Liver (tissue), 9 donors: Measurements from ENCODE around the gene IL21. TPM values are rescaled to one million over a fixed set of nuclear protein-coding genes. Genes with fewer than 3 reads are reported as not detected.

ENCODE experiments used
- DNase-seq: peaks from one replicate; pipeline ENCODE4 v3.0.0-alpha.2; 2017; ENCODE audit warnings: low spot score
- H3K27ac ChIP-seq, 2 donors: one replicate each; pipeline ENCODE4 v1.7.0; 2013; ENCODE audit warnings: inconsistent platforms in 2 of 2, low read length in 2 of 2, control low read depth in 1 of 2, low read depth in 1 of 2, mild to moderate bottlenecking in 1 of 2
- H3K27me3 ChIP-seq, 4 donors: one replicate each; pipeline versions ENCODE4 v1.6.1 to v1.7.0; 2013; ENCODE audit warnings: low read length in 3 of 4, inconsistent platforms in 1 of 4, mild to moderate bottlenecking in 1 of 4, moderate library complexity in 1 of 4; ENCODE audit not compliant: control insufficient read depth in 4 of 4, insufficient read depth in 4 of 4
- H3K36me3 ChIP-seq, 4 donors: one replicate each; pipeline versions ENCODE4 v1.6.1 to v1.7.0; 2013; ENCODE audit warnings: low read length in 3 of 4, mild to moderate bottlenecking in 3 of 4, low read depth in 1 of 4, moderate library complexity in 1 of 4; ENCODE audit not compliant: control insufficient read depth in 4 of 4, insufficient read depth in 3 of 4
- H3K4me1 ChIP-seq, 4 donors: one replicate each; pipeline versions ENCODE4 v1.6.1 to v1.7.0; 2013; ENCODE audit warnings: low read length in 3 of 4, mild to moderate bottlenecking in 3 of 4, moderate library complexity in 1 of 4; ENCODE audit not compliant: control insufficient read depth in 4 of 4, insufficient read depth in 4 of 4
- H3K4me3 ChIP-seq, 3 donors: one replicate each; pipeline versions ENCODE4 v1.6.1 to v1.7.0; 2013; ENCODE audit warnings: low read length in 3 of 3, control low read depth in 1 of 3, low read depth in 1 of 3, mild to moderate bottlenecking in 1 of 3
- H3K9ac ChIP-seq, 2 donors: one replicate each; pipeline ENCODE4 v1.7.0; 2013; ENCODE audit warnings: low read length in 2 of 2, mild to moderate bottlenecking in 2 of 2, moderate library complexity in 2 of 2, control low read depth in 1 of 2, low read depth in 1 of 2
- H3K9me3 ChIP-seq, 4 donors: one replicate each; pipeline versions ENCODE4 v1.6.1 to v1.7.0; 2013; ENCODE audit warnings: low read length in 3 of 4; ENCODE audit not compliant: control insufficient read depth in 4 of 4
- CTCF ChIP-seq: fragments of 150-350 bp; IDR thresholded peaks from 2 replicates; pipeline ENCODE4 v1.5.1; 2017; ENCODE audit warnings: improper control_type of control experiment, low read depth, low read length; ENCODE audit not compliant: missing input control
- EGR1 ChIP-seq, 2 donors: IDR thresholded peaks; 2 replicates each; pipeline ENCODE4 v1.6.1; 2016 to 2018; ENCODE audit warnings: antibody characterized with exemption in 2 of 2, low read depth in 2 of 2
- FOXA1 ChIP-seq: IDR thresholded peaks from 2 replicates; pipeline ENCODE4 v1.6.1; 2016; ENCODE audit warnings: antibody characterized with exemption
- FOXA2 ChIP-seq: IDR thresholded peaks from 2 replicates; pipeline ENCODE4 v1.6.1; 2016; ENCODE audit warnings: antibody characterized with exemption
- GABPA ChIP-seq, 2 donors: IDR thresholded peaks in 1 of 2; conservative IDR thresholded peaks in 1 of 2; 2 replicates each; pipeline ENCODE4 v1.6.1; 2016; ENCODE audit warnings: antibody characterized with exemption in 2 of 2, mild to moderate bottlenecking in 1 of 2, moderate library complexity in 1 of 2
- HNF4A ChIP-seq, 2 donors: conservative IDR thresholded peaks; 2 replicates each; pipeline ENCODE4 v1.6.1; 2016; ENCODE audit warnings: antibody characterized with exemption in 2 of 2, mild to moderate bottlenecking in 2 of 2
- HNF4G ChIP-seq: IDR thresholded peaks from 2 replicates; pipeline ENCODE4 v1.6.1; 2016; ENCODE audit warnings: antibody characterized with exemption
- JUND ChIP-seq, 2 donors: IDR thresholded peaks; 2 replicates each; pipeline ENCODE4 v1.6.1; 2016; ENCODE audit warnings: antibody characterized with exemption in 2 of 2
- NR2F2 ChIP-seq: IDR thresholded peaks from 2 replicates; pipeline ENCODE4 v1.6.1; 2016; ENCODE audit warnings: antibody characterized with exemption
- RAD21 ChIP-seq, 2 donors: IDR thresholded peaks; 2 replicates each; pipeline ENCODE4 v1.6.1; 2016; ENCODE audit warnings: antibody characterized with exemption in 2 of 2, mild to moderate bottlenecking in 2 of 2
- REST ChIP-seq: IDR thresholded peaks from 2 replicates; pipeline ENCODE4 v1.6.1; 2016; ENCODE audit warnings: antibody characterized with exemption, mild to moderate bottlenecking
- RXRA ChIP-seq, 2 donors: IDR thresholded peaks; 2 replicates each; pipeline ENCODE4 v1.6.1; 2017 to 2018; ENCODE audit warnings: antibody characterized with exemption in 2 of 2, mild to moderate bottlenecking in 1 of 2
- SP1 ChIP-seq: IDR thresholded peaks from 2 replicates; pipeline ENCODE4 v1.6.1; 2018; ENCODE audit warnings: antibody characterized with exemption, mild to moderate bottlenecking
- TAF1 ChIP-seq: conservative IDR thresholded peaks from 2 replicates; pipeline ENCODE4 v1.6.1; 2016; ENCODE audit warnings: antibody characterized with exemption, mild to moderate bottlenecking
- YY1 ChIP-seq: IDR thresholded peaks from 2 replicates; pipeline ENCODE4 v1.6.1; 2016; ENCODE audit warnings: antibody characterized with exemption, mild to moderate bottlenecking
- ZBTB33 ChIP-seq: IDR thresholded peaks from 2 replicates; pipeline ENCODE4 v1.6.1; 2016; ENCODE audit warnings: antibody characterized with exemption
- WGBS: extraction: QIAGEN DNeasy Blood & Tissue Kit; methylation state at CpG from one replicate; pipeline ENCODE4 v1.1.7; 2013; 5-methylcytosine and 5-hydroxymethylcytosine counted together
- polyA plus RNA-seq, 2 donors: library from polyadenylated mRNA; stranded (reverse) in 1 of 2; unstranded in 1 of 2; fragments of 200-250 nt in 1 of 2; fragments of >200 nt in 1 of 2; fragmentation: Nextera tagmentation in 1 of 2; extraction: Ambion mirVana in 1 of 2; gene quantifications; one replicate each; pipeline versions ENCODE4 v1.2.1 to v1.2.3, GENCODE V29; 2013 to 2015
- total RNA-seq, 2 donors: library from RNA; depleted of rRNA; stranded (reverse); fragments of >200 nt; gene quantifications; one replicate each; pipeline ENCODE4 v1.2.3, GENCODE V29; 2014
- TF ChIP-seq, protein P1 (sequence below): IDR thresholded peaks from 2 replicates; pipeline ENCODE4 v1.6.1; 2016; ENCODE audit warnings: antibody characterized with exemption
- TF ChIP-seq, protein P2 (sequence below): IDR thresholded peaks from 2 replicates; pipeline ENCODE4 v1.6.1; 2016; ENCODE audit warnings: antibody characterized with exemption
- donor health status: healthy.
- donor health status: healthy.
- donor health status: healthy.
- donor health status: healthy.
- donor health status: healthy.

The IL21 gene
- total and polyA plus RNA-seq, 4 donors = not detected

DNA sequence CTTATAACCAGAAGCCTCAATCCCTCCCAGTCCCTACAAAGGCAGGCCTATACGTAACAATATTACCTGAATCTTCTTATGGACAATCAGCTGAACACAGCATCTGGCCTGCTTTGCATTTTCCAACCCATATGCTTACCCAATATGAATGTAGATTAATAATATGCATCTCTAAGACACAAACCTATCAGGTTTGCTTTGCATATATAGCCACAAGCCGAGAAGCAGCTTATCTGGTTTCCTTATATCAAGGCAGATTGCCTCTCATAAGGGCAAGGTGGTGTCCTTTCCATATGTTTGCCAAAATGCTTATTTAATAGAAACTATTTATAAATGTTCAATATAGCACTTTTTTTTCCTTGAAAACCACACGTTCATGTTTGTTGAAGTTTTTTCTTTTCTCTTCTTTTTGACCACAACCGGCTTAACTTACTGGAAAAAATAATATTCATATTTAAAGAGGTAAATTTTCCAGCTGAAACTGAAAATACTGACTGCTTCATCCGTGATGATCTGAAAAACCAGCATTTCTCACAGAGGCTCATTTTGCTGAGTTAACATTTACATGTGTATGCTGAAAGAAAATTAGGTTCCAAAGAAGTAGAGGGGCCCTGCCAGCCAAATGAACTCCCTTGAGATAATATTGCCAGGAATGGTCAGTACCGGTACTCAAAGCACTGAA lies 3.8 kb downstream of the IL21 start:
- 70% methylated on average over 6 of the region's 6 CpGs for WGBS

DNA sequence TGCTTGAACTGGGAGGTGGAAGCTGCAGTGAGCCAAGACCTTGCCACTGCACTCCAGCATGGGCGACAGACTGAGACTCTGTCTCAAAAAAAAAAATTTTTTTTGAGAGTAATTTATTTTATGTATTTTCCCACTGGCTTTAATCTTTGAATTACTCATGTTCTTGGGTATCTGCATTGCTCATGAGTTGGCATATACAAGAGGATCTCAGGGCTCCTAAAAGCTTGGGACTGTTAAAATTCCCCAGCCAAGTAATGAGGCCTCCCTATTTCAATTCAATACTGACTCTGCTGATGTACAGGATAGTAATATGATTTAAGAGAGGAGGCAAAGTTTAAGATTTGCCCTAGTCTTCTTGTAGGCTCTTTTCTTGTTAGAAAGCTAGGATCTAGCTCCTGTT lies 6.2 kb downstream of the IL21 start:
- no peak for TF ChIP-seq TAF1
- no peak for TF ChIP-seq RAD21 (IDR thresholded peaks at IDR 0.05)
- no peak for TF ChIP-seq JUND (IDR thresholded peaks at IDR 0.05)
- Histone ChIP-seq H3K27me3 (no peaks in the 10 kb centered on the region), H3K9me3 (no peaks in the 10 kb centered on the region), H3K4me3 (no peak overlapping the region), H3K9ac (no peak overlapping the region), H3K36me3 (no peaks in the 10 kb centered on the region), H3K27ac (no peak overlapping the region), H3K4me1 (no peaks in the 10 kb centered on the region)
- DNase-seq = no peak
- 91% methylated on average over 1 of the region's 1 CpG for WGBS

More for the DNA sequence above, 3.8 kb downstream of the IL21 start:
- Histone ChIP-seq H3K27me3 (no peaks in the 10 kb centered on the region), H3K4me1 (no peaks in the 10 kb centered on the region), H3K27ac (no peak overlapping the region), H3K4me3 (no peak overlapping the region), H3K9ac (no peak overlapping the region), H3K9me3 (no peaks in the 10 kb centered on the region), H3K36me3 (no peaks in the 10 kb centered on the region)
- no peak for DNase-seq
- TF ChIP-seq HNF4G = no peak
- TF ChIP-seq HNF4A (conservative IDR thresholded peaks at IDR 0.05) = no peak
- no peak for TF ChIP-seq FOXA1
- no peak for TF ChIP-seq RAD21 (IDR thresholded peaks at IDR 0.05)
- no peak for TF ChIP-seq FOXA2
- no peak for TF ChIP-seq ZBTB33

DNA sequence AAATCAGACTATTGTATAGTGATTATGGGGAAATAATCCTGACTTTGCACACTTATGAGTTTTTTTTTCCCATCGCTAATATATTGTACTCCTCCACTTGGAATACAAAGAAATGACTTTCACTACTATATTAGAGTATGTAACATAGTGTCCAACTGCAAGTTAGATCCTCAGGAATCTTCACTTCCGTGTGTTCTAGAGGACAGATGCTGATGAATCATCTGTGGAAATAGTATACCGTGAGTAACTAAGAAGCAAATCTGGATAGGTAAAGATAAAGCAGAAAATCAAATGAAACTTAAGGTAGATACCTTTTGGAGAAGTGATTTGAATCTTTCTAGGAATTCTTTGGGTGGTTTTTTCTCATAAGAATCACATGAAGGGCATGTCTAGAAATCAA lies 8.3 kb downstream of the IL21 start:
- H3K4me3 ChIP-seq = no peak overlapping the region
- TF ChIP-seq RXRA (IDR thresholded peaks at IDR 0.05) = no peak
- no peak for TF ChIP-seq YY1
- no peak for TF ChIP-seq HNF4A (conservative IDR thresholded peaks at IDR 0.05)
- no peak for TF ChIP-seq GABPA (IDR thresholded peaks at IDR 0.05 in 1 of 2, conservative IDR thresholded peaks at IDR 0.05 in 1 of 2)
- TF ChIP-seq FOXA1 = no peak
- TF ChIP-seq, protein P1, sequence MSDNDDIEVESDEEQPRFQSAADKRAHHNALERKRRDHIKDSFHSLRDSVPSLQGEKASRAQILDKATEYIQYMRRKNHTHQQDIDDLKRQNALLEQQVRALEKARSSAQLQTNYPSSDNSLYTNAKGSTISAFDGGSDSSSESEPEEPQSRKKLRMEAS = no peak
- no peak for TF ChIP-seq HNF4G
- TF ChIP-seq RAD21 (IDR thresholded peaks at IDR 0.05) = no peak
- no peak for TF ChIP-seq NR2F2
- TF ChIP-seq JUND (IDR thresholded peaks at IDR 0.05) = no peak
- no peak for TF ChIP-seq CTCF
- no peak for TF ChIP-seq EGR1 (IDR thresholded peaks at IDR 0.05; ENCODE audit: low read depth in 2 of 2)
- no peak for TF ChIP-seq SP1
- TF ChIP-seq, protein P2, sequence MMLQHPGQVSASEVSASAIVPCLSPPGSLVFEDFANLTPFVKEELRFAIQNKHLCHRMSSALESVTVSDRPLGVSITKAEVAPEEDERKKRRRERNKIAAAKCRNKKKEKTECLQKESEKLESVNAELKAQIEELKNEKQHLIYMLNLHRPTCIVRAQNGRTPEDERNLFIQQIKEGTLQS = no peak
- no peak for TF ChIP-seq ZBTB33
- TF ChIP-seq FOXA2 = no peak
- no peak for TF ChIP-seq REST
- no peak for TF ChIP-seq TAF1
- H3K9ac ChIP-seq = no peak overlapping the region
- no peaks in the 10 kb centered on the region for H3K27me3 ChIP-seq
- H3K27ac ChIP-seq = no peak overlapping the region
- 83% methylated on average over 3 of the region's 3 CpGs for WGBS
- no peaks in the 10 kb centered on the region for H3K4me1 ChIP-seq
- no peak for DNase-seq
- H3K36me3 ChIP-seq = no peaks in the 10 kb centered on the region
- H3K9me3 ChIP-seq = no peaks in the 10 kb centered on the region
